IMR-90 (cell line): ENCODE data around the gene LCE5A.

Experiments
- CEBPB ChIP-seq: IDR thresholded peaks from 2 replicates; pipeline ENCODE4 v1.6.1; 2012; ENCODE audit warnings: low read depth, low read length, improper control_type of control experiment
- MAFK ChIP-seq: IDR thresholded peaks from 2 replicates; pipeline ENCODE4 v1.6.1; 2012; ENCODE audit warnings: low read depth, low read length, improper control_type of control experiment
- POLR2A ChIP-seq: IDR thresholded peaks from 2 replicates; pipeline ENCODE4 v1.6.1; 2012; ENCODE audit warnings: mild to moderate bottlenecking, low read depth, low read length
- TF ChIP-seq, protein P1 (sequence below): conservative IDR thresholded peaks from 2 replicates; pipeline ENCODE4 v1.5.1; 2012; ENCODE audit warnings: mild to moderate bottlenecking, low read depth, low read length, improper control_type of control experiment
- TF ChIP-seq, protein P2 (sequence below): fragments of 150-350 bp; IDR thresholded peaks from 2 replicates; pipeline ENCODE4 v1.6.1; 2016; ENCODE audit warnings: low read depth, mild to moderate bottlenecking, low read length, moderate library complexity, borderline replicate concordance

DNA sequence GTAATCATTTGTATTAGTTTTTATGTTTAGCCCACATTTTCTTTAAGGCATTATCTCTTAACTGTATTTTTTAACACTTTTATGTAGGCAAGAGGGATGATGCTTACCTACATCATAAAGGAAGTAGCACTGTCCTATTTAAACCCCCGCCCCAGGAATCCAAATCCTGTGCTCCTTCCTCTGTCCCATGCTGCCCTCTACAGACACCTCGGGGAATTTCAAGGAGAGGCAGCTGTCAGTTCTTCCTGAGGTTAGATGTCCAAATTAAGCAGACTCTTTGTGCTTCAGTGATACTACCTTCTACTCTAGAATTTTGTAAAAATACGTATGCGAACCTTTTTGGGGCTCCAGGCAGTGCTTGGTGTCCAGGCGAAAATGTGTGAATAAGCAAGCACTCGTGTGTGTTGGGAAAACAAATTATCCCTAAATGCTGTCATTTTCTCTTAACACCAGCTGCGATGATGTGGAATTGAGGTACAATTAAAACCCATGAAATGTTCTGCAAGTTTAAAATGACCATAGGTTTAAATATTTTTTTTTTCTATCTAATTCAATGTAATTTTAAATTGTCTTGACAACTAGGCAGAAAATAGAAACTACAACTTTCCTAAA, 22.8 kb downstream of the LCE5A start:
- TF ChIP-seq, protein P1, sequence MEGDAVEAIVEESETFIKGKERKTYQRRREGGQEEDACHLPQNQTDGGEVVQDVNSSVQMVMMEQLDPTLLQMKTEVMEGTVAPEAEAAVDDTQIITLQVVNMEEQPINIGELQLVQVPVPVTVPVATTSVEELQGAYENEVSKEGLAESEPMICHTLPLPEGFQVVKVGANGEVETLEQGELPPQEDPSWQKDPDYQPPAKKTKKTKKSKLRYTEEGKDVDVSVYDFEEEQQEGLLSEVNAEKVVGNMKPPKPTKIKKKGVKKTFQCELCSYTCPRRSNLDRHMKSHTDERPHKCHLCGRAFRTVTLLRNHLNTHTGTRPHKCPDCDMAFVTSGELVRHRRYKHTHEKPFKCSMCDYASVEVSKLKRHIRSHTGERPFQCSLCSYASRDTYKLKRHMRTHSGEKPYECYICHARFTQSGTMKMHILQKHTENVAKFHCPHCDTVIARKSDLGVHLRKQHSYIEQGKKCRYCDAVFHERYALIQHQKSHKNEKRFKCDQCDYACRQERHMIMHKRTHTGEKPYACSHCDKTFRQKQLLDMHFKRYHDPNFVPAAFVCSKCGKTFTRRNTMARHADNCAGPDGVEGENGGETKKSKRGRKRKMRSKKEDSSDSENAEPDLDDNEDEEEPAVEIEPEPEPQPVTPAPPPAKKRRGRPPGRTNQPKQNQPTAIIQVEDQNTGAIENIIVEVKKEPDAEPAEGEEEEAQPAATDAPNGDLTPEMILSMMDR, result peak; percentile 62
- TF ChIP-seq MAFK, result no peak
- TF ChIP-seq, protein P2, sequence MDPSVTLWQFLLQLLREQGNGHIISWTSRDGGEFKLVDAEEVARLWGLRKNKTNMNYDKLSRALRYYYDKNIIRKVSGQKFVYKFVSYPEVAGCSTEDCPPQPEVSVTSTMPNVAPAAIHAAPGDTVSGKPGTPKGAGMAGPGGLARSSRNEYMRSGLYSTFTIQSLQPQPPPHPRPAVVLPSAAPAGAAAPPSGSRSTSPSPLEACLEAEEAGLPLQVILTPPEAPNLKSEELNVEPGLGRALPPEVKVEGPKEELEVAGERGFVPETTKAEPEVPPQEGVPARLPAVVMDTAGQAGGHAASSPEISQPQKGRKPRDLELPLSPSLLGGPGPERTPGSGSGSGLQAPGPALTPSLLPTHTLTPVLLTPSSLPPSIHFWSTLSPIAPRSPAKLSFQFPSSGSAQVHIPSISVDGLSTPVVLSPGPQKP, result no peak
- TF ChIP-seq CEBPB, result no peak
- no peak for TF ChIP-seq POLR2A
